GM18861 (cell line): ENCODE results near the gene ITPR3.
"Not testable (repeated sequence)": the region's sequence is repeated elsewhere in the genome, so short reads cannot be mapped to it uniquely, and the experiment has no call there.

Source experiments
- ATAC-seq: cut with Tn5 transposase; IDR thresholded peaks from one replicate; pipeline ENCODE4 v1.9.1; 2021; ENCODE audit not compliant: unreplicated experiment

The ITPR3 gene

GRCh38 chr6:33610779-33611732, 10.1 kb upstream of the ITPR3 start:
- ATAC-seq, result no peak

GRCh38 chr6:33613146-33613794, 7.9 kb upstream of the ITPR3 start:
- no peak for ATAC-seq

GRCh38 chr6:33613795-33614168, 7.3 kb upstream of the ITPR3 start:
- ATAC-seq, result no peak

- no peak for ATAC-seq
Observed at GRCh38 chr6:33616113-33616512, 5.0 kb upstream of the ITPR3 start.

- ATAC-seq, result no peak
Observed at GRCh38 chr6:33616913-33617312, 4.2 kb upstream of the ITPR3 start.

- ATAC-seq, result no peak
Observed at GRCh38 chr6:33619166-33619840, 1.8 kb upstream of the ITPR3 start.

- ATAC-seq, result no peak
Observed at GRCh38 chr6:33620158-33620855, 815 bp upstream of the ITPR3 start.

GRCh38 chr6:33621711-33622388, 728 bp downstream of the ITPR3 start:
- no peak for ATAC-seq

GRCh38 chr6:33622456-33623431, 1.6 kb downstream of the ITPR3 start:
- ATAC-seq, result no peak

- ATAC-seq, result no peak
Observed at GRCh38 chr6:33623895-33624381, 2.8 kb downstream of the ITPR3 start.

GRCh38 chr6:33624856-33625255, 3.7 kb downstream of the ITPR3 start:
- no peak for ATAC-seq

GRCh38 chr6:33627876-33628275, 6.8 kb downstream of the ITPR3 start:
- no peak for ATAC-seq

- no peak for ATAC-seq
Observed at GRCh38 chr6:33628401-33628964, 7.4 kb downstream of the ITPR3 start.

GRCh38 chr6:33630014-33630413, 8.9 kb downstream of the ITPR3 start:
- no peak for ATAC-seq

GRCh38 chr6:33631521-33631920, 10.4 kb downstream of the ITPR3 start:
- not testable (repeated sequence) for ATAC-seq

GRCh38 chr6:33631971-33632557, 10.9 kb downstream of the ITPR3 start:
- ATAC-seq, result no peak

- no peak for ATAC-seq
Observed at GRCh38 chr6:33632558-33633039, 11.5 kb downstream of the ITPR3 start.

GRCh38 chr6:33633084-33633461, 12.0 kb downstream of the ITPR3 start:
- no peak for ATAC-seq
